Activated CD4-positive, alpha-beta memory T cell treated with anti-CD3 and anti-CD28 coated beads, Interleukin-2, amount 10 ng/mL, durations not matched to agents 7 days and 5 days (primary cell): ENCODE measurements around the gene SIX3. TPM values are rescaled to one million over a fixed set of nuclear protein-coding genes. Genes with fewer than 3 reads are reported as not detected.

Source experiments
- CTCF ChIA-PET: fragments of 350-600 bp; sonication (Branson Sonifier 250); formaldehyde crosslinking; loops from one replicate; lab custom pipeline; 2021; ENCODE audit warnings: antibody characterized with exemption, inconsistent platforms; lab: Charles Lee
- POLR2A ChIA-PET: fragments of 350-600 bp; sonication (Branson Sonifier 250); formaldehyde crosslinking; loops from one replicate; lab custom pipeline; 2021; ENCODE audit warnings: antibody characterized with exemption; lab: Charles Lee
- DNase-seq: peaks from one replicate; pipeline ENCODE4 v3.0.0-alpha.2; 2020
- H3K27ac Mint-ChIP-seq: one replicate; pipeline ENCODE4 v1.8.0; 2021; ENCODE audit warnings: mild to moderate bottlenecking, mixed read lengths
- H3K27me3 Mint-ChIP-seq: one replicate; pipeline ENCODE4 v1.8.0; 2021; ENCODE audit warnings: mixed read lengths
- H3K36me3 Mint-ChIP-seq: one replicate; pipeline ENCODE4 v1.8.0; 2021; ENCODE audit warnings: low read depth, mixed read lengths
- H3K4me1 Mint-ChIP-seq: one replicate; pipeline ENCODE4 v1.8.0; 2021; ENCODE audit warnings: mixed read lengths
- H3K4me3 Mint-ChIP-seq: one replicate; pipeline ENCODE4 v1.8.0; 2021; ENCODE audit warnings: mild to moderate bottlenecking, mixed read lengths
- H3K9me3 Mint-ChIP-seq: one replicate; pipeline ENCODE4 v1.8.0; 2021; ENCODE audit warnings: mixed read lengths
- total RNA-seq, 2 experiments: library from RNA; stranded (reverse); gene quantifications; one replicate each; pipeline ENCODE4 v1.2.3, GENCODE V29; 2021

Gene SIX3
- total RNA-seq, 2 experiments from 2014 or later: 0.08 to 0.13 TPM

GRCh38 chr2:44959855-44960254 lies 18.4 kb downstream of the SIX3 start:
- no peak for DNase-seq
- no peaks in the 10 kb centered on the region for H3K36me3 Mint-ChIP-seq
- ChIA-PET CTCF (no interaction called here), POLR2A (no interaction called here)
- no peaks in the 10 kb centered on the region for H3K9me3 Mint-ChIP-seq
- peaks cover 41% of the 10 kb centered on the region for H3K27me3 Mint-ChIP-seq
- H3K27ac Mint-ChIP-seq: no peak overlapping the region
- peaks cover 6% of the 10 kb centered on the region for H3K4me1 Mint-ChIP-seq
- no peak overlapping the region for H3K4me3 Mint-ChIP-seq

DNA sequence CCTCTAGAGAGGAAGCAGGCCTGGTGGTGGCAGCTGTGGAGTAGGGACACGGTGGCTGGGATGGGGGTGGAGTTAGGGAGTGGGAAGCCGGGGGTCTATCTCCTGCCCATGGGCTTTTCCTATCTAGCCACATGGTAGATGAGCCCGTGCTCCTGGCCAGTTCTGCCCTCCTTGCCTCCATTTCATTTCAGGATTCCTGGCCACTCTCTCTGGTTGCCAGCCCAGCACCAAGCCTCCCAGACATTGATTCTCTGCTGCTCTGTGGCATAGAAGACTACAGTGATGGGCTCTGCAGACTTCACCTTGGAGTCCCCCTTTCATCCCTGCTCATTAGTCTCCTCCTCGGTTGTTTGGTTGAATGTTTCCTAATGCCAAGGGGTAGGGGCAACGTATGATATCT lies 19.4 kb downstream of the SIX3 start:
- Mint-ChIP-seq H3K27me3 (peaks cover 34% of the 10 kb centered on the region), H3K9me3 (no peaks in the 10 kb centered on the region), H3K27ac (no peak overlapping the region), H3K4me1 (peaks cover 1% of the 10 kb centered on the region), H3K4me3 (no peak overlapping the region), H3K36me3 (no peaks in the 10 kb centered on the region)
- ChIA-PET CTCF (no interaction called here), POLR2A (no interaction called here)
- DNase-seq: no peak

DNA sequence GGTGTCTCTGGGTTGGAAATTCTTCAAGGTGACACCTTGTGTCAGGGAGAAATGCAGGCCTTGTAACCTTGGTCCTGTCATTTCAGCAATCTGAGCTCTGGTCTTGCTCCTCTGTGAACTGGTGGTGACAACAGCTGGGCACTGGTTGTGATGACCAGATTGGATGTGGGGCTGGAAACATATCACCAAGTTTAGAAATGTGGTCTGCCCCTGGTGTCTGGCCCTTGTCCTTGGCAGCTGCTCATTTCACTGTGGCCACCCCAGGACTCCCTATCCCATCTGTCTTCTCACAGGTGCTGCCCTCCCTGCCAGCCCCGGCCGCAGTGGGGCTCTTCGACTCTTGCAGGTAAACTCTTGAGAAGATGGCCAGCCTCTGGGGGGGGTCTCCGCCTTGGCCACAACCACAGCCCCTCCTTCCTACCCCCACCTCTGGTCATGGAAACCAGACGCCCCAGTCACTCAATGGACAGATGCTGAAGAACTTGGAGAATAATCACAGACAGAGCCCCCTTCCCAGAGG lies 20.7 kb downstream of the SIX3 start:
- Mint-ChIP-seq H3K27me3 (peaks cover 20% of the 10 kb centered on the region), H3K4me1 (no peaks in the 10 kb centered on the region), H3K9me3 (no peaks in the 10 kb centered on the region), H3K36me3 (no peaks in the 10 kb centered on the region), H3K4me3 (no peak overlapping the region), H3K27ac (no peak overlapping the region)
- no peak for DNase-seq
- ChIA-PET CTCF (no interaction called here), POLR2A (no interaction called here)

DNA sequence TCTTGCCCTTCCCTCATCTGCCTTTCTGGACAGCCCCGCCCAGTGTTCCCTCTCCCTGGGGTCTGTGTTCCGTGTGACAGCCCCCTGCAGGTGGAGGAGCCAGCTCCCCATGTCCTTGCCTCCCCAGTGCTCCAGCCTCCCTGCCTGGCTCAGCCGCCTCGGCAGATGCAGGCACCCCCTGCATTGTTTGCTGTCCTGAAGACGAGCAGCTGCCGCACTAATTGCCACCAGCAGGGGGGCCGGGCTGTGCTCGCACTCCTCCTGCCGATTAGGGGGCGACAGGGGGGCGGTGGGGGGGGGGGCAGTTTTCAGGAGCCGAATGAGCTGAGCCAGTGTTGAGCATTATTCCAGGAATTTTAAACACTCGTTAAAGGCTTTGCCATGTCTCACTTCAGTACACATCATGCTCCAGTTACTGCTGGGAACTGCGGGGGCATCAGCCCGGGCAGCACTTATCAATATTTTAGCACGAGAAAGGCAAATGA lies 23.3 kb downstream of the SIX3 start:
- peaks cover 14% of the 10 kb centered on the region for H3K27me3 Mint-ChIP-seq
- DNase-seq: no peak
- no peaks in the 10 kb centered on the region for H3K9me3 Mint-ChIP-seq
- H3K4me3 Mint-ChIP-seq: no peak overlapping the region
- H3K4me1 Mint-ChIP-seq: no peaks in the 10 kb centered on the region
- POLR2A ChIA-PET: interaction anchor here (0.7 kb wide), 1 partner anchor 32 kb away, joined by 3 read pairs; no protein-coding TSS in a partner anchor
- no peak overlapping the region for H3K27ac Mint-ChIP-seq
- CTCF ChIA-PET: no interaction called here
- no peaks in the 10 kb centered on the region for H3K36me3 Mint-ChIP-seq

GRCh38 chr2:44965684-44966083 lies 24.2 kb downstream of the SIX3 start:
- no peaks in the 10 kb centered on the region for H3K36me3 Mint-ChIP-seq
- H3K27ac Mint-ChIP-seq: no peak overlapping the region
- CTCF ChIA-PET: no interaction called here
- no peak overlapping the region for H3K4me3 Mint-ChIP-seq
- no peaks in the 10 kb centered on the region for H3K9me3 Mint-ChIP-seq
- POLR2A ChIA-PET: no interaction called here
- H3K27me3 Mint-ChIP-seq: peaks cover 9% of the 10 kb centered on the region
- H3K4me1 Mint-ChIP-seq: no peaks in the 10 kb centered on the region
- DNase-seq: no peak

- H3K4me1 Mint-ChIP-seq: no peaks in the 10 kb centered on the region
- no peak overlapping the region for H3K27ac Mint-ChIP-seq
- no peak for DNase-seq
- ChIA-PET POLR2A (no interaction called here), CTCF (no interaction called here)
- H3K36me3 Mint-ChIP-seq: no peaks in the 10 kb centered on the region
- H3K9me3 Mint-ChIP-seq: no peaks in the 10 kb centered on the region
- peaks cover 5% of the 10 kb centered on the region for H3K27me3 Mint-ChIP-seq
- no peak overlapping the region for H3K4me3 Mint-ChIP-seq
Observed at GRCh38 chr2:44967056-44967455, 25.6 kb downstream of the SIX3 start.

DNA sequence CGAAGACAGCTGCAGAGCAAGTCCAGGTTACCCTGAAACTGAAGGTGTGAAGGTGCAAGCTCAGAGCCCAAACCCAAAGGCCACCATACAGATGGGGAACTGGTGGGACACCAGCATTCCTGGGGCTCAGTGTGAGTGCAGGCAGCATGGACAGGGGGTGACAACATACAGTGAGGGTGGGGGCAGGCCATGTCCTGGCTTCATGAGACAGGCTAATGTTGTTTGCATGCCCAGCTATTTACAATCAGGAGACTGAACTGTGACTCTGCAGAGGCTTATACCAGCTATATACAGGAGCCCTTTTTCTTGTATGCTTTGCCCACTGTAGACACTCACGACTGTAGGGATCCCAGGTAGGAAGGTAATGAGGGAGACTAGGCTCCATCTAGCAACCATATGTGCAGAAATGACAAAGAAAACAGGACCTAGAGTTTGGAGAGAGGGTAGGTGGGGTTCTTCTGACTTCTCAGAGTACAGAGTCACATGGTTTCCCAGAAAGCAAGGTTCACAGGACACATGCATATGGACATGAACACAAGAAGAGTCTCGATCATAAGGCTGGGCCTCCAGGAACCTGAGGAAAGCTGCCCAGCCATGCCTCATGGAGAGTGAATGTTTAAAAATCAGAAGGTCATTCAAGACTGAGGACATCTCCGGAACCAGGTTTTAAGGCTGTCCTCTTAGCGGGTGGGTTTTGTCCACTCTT lies 26.4 kb downstream of the SIX3 start:
- H3K4me3 Mint-ChIP-seq: no peak overlapping the region
- POLR2A ChIA-PET: no interaction called here

GRCh38 chr2:44969936-44970335 lies 28.4 kb downstream of the SIX3 start:
- Mint-ChIP-seq H3K27me3 (no peaks in the 10 kb centered on the region), H3K36me3 (no peaks in the 10 kb centered on the region), H3K9me3 (no peaks in the 10 kb centered on the region), H3K4me3 (no peak overlapping the region), H3K4me1 (no peaks in the 10 kb centered on the region), H3K27ac (no peak overlapping the region)
- DNase-seq: no peak
- ChIA-PET POLR2A (no interaction called here), CTCF (interaction anchor here (1.0 to 1.7 kb wide), 2 partner anchors 11 to 491 kb away, joined by 3 to 4 read pairs; no protein-coding TSS in a partner anchor)

More for the DNA sequence above, 26.4 kb downstream of the SIX3 start:
- Mint-ChIP-seq H3K36me3 (no peaks in the 10 kb centered on the region), H3K9me3 (no peaks in the 10 kb centered on the region), H3K27ac (no peak overlapping the region), H3K27me3 (peaks cover 3% of the 10 kb centered on the region), H3K4me1 (no peaks in the 10 kb centered on the region)
- DNase-seq: no peak
- CTCF ChIA-PET: no interaction called here

GRCh38 chr2:44970846-44971450 lies 29.4 kb downstream of the SIX3 start:
- Mint-ChIP-seq H3K9me3 (no peaks in the 10 kb centered on the region), H3K27me3 (no peaks in the 10 kb centered on the region), H3K4me1 (no peaks in the 10 kb centered on the region), H3K27ac (no peak overlapping the region), H3K4me3 (no peak overlapping the region), H3K36me3 (no peaks in the 10 kb centered on the region)
- CTCF ChIA-PET: interaction anchor here (1.0 to 1.7 kb wide), 2 partner anchors 10 to 492 kb away, joined by 3 to 4 read pairs; no protein-coding TSS in a partner anchor
- POLR2A ChIA-PET: no interaction called here
- no peak for DNase-seq

DNA sequence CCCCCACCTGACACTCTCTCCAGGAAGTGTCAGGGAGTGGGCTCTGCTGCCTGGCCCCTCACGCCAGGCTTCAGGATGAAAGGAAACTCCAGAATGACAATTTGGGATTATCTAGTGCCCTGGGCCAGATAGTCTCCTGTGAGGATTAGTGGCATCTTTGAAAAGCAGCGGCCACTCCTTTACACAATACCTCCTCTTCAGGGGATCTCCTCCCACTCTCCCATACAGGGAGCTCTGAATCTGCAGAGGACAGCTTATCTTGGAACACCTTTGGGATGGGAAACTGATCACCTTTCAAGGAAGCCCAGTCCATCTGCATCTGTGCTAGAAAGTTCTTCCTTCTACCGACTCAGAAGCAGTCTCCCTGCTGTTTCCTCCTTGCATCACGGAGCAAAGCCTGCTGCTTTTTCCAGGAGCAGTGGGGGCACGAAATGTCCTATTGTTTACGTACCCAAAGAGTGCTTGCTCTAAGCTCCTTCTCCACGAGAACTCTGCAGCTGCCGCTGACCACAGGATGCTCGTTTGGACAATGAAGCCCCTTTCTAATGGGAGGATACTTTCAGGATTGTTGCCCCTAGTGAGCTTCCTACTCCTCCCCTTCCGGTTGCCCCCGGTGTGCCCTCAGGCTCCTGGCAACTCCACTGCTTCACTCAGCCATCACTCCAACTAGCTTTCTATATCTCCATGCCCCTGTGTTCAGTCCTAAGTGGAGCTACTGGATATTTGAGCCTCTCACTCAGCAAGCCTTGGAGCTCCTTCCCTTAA lies 31.5 kb downstream of the SIX3 start:
- Mint-ChIP-seq H3K4me1 (no peaks in the 10 kb centered on the region), H3K27ac (no peak overlapping the region), H3K27me3 (peaks cover 4% of the 10 kb centered on the region), H3K9me3 (no peaks in the 10 kb centered on the region), H3K36me3 (no peaks in the 10 kb centered on the region), H3K4me3 (no peak overlapping the region)
- ChIA-PET CTCF (interaction anchor here (1.6 kb wide), 1 partner anchor 18 kb away, joined by 5 read pairs; no protein-coding TSS in a partner anchor), POLR2A (no interaction called here)
- no peak for DNase-seq

DNA sequence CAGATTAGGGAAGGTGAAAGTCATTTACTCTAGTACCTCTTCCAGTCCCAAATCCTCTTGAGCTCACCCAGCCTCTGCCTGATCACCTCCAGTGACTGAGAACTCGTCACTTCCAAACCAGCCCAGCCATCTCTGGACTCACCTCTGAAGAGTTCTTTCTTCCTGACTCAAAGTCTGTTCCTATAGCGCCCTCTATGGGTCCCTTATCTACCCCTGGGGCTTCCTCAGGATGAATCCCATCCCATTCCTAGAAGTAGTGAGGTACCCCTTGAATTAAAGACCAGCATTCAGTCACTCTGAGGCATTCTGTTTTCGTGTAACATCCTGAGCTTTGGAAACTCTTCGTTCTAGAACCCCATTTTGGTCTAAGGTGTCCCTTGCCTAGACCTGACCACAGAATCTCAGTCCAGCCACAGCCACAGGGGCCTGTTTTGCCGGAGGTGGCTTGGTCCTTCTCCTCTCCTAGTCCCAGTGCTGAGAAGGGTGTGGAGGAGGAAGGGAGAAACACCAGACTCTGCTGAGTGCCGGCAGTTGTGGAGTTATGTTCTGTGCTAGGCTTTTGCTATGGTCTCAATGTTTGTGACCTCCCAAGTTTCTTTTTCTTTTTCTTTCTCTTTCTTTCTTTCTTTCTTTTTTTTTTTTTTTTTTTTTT lies 32.7 kb downstream of the SIX3 start:
- CTCF ChIA-PET: interaction anchor here (0.7 kb wide), 2 partner anchors 545 to 1060 kb away, joined by 3 to 4 read pairs; no protein-coding TSS in a partner anchor
- H3K4me3 Mint-ChIP-seq: no peak overlapping the region
- no peak for DNase-seq
- H3K36me3 Mint-ChIP-seq: no peaks in the 10 kb centered on the region
- H3K9me3 Mint-ChIP-seq: no peaks in the 10 kb centered on the region
- H3K27ac Mint-ChIP-seq: no peak overlapping the region
- no peaks in the 10 kb centered on the region for H3K4me1 Mint-ChIP-seq
- POLR2A ChIA-PET: no interaction called here
- H3K27me3 Mint-ChIP-seq: peaks cover 9% of the 10 kb centered on the region

DNA sequence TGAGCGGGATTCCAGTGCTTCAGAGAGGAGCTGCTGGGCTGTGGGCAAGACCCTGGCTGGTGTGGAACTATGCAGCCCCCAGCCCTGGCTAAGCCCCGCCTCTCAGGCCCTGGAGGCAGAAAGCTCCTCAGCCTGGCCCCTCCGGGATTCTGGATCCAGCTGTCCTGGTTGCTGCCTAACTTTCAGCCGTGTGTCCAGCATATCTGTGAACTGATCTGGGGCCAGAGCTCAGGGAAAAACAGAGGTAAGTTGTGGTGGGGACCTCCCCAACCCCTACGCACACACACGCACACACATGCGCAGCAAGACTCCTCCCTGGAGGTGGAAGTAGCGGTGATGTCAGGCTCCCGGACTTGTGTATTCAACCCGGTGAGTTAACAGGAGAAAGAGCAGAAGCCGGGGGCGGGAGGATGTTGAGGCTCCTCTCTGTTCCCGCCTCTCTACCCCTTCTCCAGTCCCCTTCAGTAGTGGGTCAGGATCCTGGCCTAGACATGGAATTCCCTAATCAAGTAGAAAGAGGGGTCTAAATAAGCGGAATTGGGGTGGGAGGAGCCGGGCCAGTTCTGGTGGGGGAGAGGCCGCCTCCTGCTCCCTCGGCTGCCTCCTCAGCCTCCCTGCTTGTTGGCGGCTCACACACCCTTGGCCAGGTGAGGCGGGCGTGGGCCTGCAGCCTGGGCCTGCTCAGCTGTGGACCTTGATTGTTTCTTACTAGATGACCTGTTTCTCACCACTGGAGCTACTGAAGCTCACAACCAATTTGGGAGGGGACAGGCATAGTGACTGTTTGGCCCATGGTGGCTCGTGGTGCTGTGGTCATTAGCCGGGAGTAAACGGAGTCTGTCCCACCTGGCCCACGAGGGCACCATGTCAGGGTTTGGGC lies 34.3 kb downstream of the SIX3 start:
- DNase-seq: no peak
- H3K36me3 Mint-ChIP-seq: no peaks in the 10 kb centered on the region
- POLR2A ChIA-PET: no interaction called here
- no peaks in the 10 kb centered on the region for H3K9me3 Mint-ChIP-seq
- H3K27ac Mint-ChIP-seq: no peak overlapping the region
- peaks cover 11% of the 10 kb centered on the region for H3K27me3 Mint-ChIP-seq
- no peaks in the 10 kb centered on the region for H3K4me1 Mint-ChIP-seq
- CTCF ChIA-PET: no interaction called here
- no peak overlapping the region for H3K4me3 Mint-ChIP-seq
